GM21717 (cell line): ENCODE data around the gene C1QTNF5.

Source experiments
- ATAC-seq: cut with Tn5 transposase; IDR thresholded peaks from one replicate; pipeline ENCODE4 v1.9.1; 2021; ENCODE audit warnings: mild to moderate bottlenecking, moderate library complexity; ENCODE audit not compliant: unreplicated experiment

Gene C1QTNF5

GRCh38 chr11:119373059-119373920 lies 32.6 kb upstream of the C1QTNF5 start:
- ATAC-seq, result no peak

GRCh38 chr11:119372260-119373058 lies 31.8 kb upstream of the C1QTNF5 start:
- ATAC-seq, result no peak

GRCh38 chr11:119371778-119372182 lies 31.1 kb upstream of the C1QTNF5 start:
- ATAC-seq, result no peak

- no peak for ATAC-seq
These were observed 30.5 kb upstream of the C1QTNF5 start for GRCh38 chr11:119371067-119371601.

- ATAC-seq, result no peak
These were observed 29.9 kb upstream of the C1QTNF5 start for GRCh38 chr11:119370486-119371046.

GRCh38 chr11:119369132-119369925 lies 28.6 kb upstream of the C1QTNF5 start:
- no peak for ATAC-seq

GRCh38 chr11:119368121-119369034 lies 27.7 kb upstream of the C1QTNF5 start:
- ATAC-seq, result no peak

- no peak for ATAC-seq
These were observed 27.0 kb upstream of the C1QTNF5 start for GRCh38 chr11:119367661-119368120.

GRCh38 chr11:119366690-119367620 lies 26.3 kb upstream of the C1QTNF5 start:
- ATAC-seq, result no peak

GRCh38 chr11:119365071-119365591 lies 24.4 kb upstream of the C1QTNF5 start:
- ATAC-seq, result no peak

- ATAC-seq, result no peak
These were observed 23.3 kb upstream of the C1QTNF5 start for GRCh38 chr11:119363851-119364590.

GRCh38 chr11:119363081-119363850 lies 22.6 kb upstream of the C1QTNF5 start:
- no peak for ATAC-seq

- ATAC-seq, result no peak
These were observed 22.0 kb upstream of the C1QTNF5 start for GRCh38 chr11:119362741-119363080.

GRCh38 chr11:119361941-119362725 lies 21.4 kb upstream of the C1QTNF5 start:
- ATAC-seq, result no peak

- ATAC-seq, result peak; percentile 45
These were observed 20.5 kb upstream of the C1QTNF5 start for GRCh38 chr11:119361056-119361787.
